ENCODE results near the gene PRLH.

The PRLH gene

GRCh38 chr2:237534380-237534779 is 32.0 kb upstream of the PRLH start:
- H3K27ac Mint-ChIP-seq = no peak overlapping the region
- H3K9me3 Mint-ChIP-seq = no peaks in the 10 kb centered on the region
- H3K36me3 Mint-ChIP-seq (ENCODE audit: low read depth) = no peaks in the 10 kb centered on the region
- no peaks in the 10 kb centered on the region for H3K27me3 Mint-ChIP-seq (ENCODE audit: low read depth)
- no peak overlapping the region for H3K4me3 Mint-ChIP-seq
- H3K4me1 Mint-ChIP-seq (ENCODE audit: low read depth) = no peaks in the 10 kb centered on the region

- H3K36me3 Mint-ChIP-seq (ENCODE audit: low read depth) = no peaks in the 10 kb centered on the region
- H3K27ac Mint-ChIP-seq = no peak overlapping the region
- H3K4me3 Mint-ChIP-seq = no peak overlapping the region
- no peaks in the 10 kb centered on the region for H3K27me3 Mint-ChIP-seq (ENCODE audit: low read depth)
- H3K9me3 Mint-ChIP-seq = no peaks in the 10 kb centered on the region
- no peaks in the 10 kb centered on the region for H3K4me1 Mint-ChIP-seq (ENCODE audit: low read depth)
These were observed 30.8 kb upstream of the PRLH start for GRCh38 chr2:237535385-237536082.

GRCh38 chr2:237536083-237536415 is 30.3 kb upstream of the PRLH start:
- Mint-ChIP-seq H3K4me1 (ENCODE audit: low read depth) (no peaks in the 10 kb centered on the region), H3K9me3 (no peaks in the 10 kb centered on the region), H3K4me3 (no peak overlapping the region), H3K27me3 (ENCODE audit: low read depth) (no peaks in the 10 kb centered on the region), H3K27ac (no peak overlapping the region), H3K36me3 (ENCODE audit: low read depth) (no peaks in the 10 kb centered on the region)

GRCh38 chr2:237536617-237537016 is 29.8 kb upstream of the PRLH start:
- H3K9me3 Mint-ChIP-seq = no peaks in the 10 kb centered on the region
- no peak overlapping the region for H3K27ac Mint-ChIP-seq
- no peaks in the 10 kb centered on the region for H3K36me3 Mint-ChIP-seq (ENCODE audit: low read depth)
- no peaks in the 10 kb centered on the region for H3K4me1 Mint-ChIP-seq (ENCODE audit: low read depth)
- no peak overlapping the region for H3K4me3 Mint-ChIP-seq
- H3K27me3 Mint-ChIP-seq (ENCODE audit: low read depth) = no peaks in the 10 kb centered on the region

- no peaks in the 10 kb centered on the region for H3K27me3 Mint-ChIP-seq (ENCODE audit: low read depth)
- no peaks in the 10 kb centered on the region for H3K9me3 Mint-ChIP-seq
- no peak overlapping the region for H3K27ac Mint-ChIP-seq
- H3K36me3 Mint-ChIP-seq (ENCODE audit: low read depth) = no peaks in the 10 kb centered on the region
- H3K4me3 Mint-ChIP-seq = no peak overlapping the region
- no peaks in the 10 kb centered on the region for H3K4me1 Mint-ChIP-seq (ENCODE audit: low read depth)
These were observed 28.2 kb upstream of the PRLH start for GRCh38 chr2:237538001-237538720.

GRCh38 chr2:237538901-237539300 is 27.5 kb upstream of the PRLH start:
- Mint-ChIP-seq H3K4me3 (no peak overlapping the region), H3K27ac (no peak overlapping the region), H3K4me1 (ENCODE audit: low read depth) (no peaks in the 10 kb centered on the region), H3K36me3 (ENCODE audit: low read depth) (no peaks in the 10 kb centered on the region), H3K27me3 (ENCODE audit: low read depth) (no peaks in the 10 kb centered on the region), H3K9me3 (no peaks in the 10 kb centered on the region)

GRCh38 chr2:237539681-237540080 is 26.7 kb upstream of the PRLH start:
- H3K27ac Mint-ChIP-seq = no peak overlapping the region
- H3K27me3 Mint-ChIP-seq (ENCODE audit: low read depth) = no peaks in the 10 kb centered on the region
- H3K4me3 Mint-ChIP-seq = no peak overlapping the region
- no peaks in the 10 kb centered on the region for H3K9me3 Mint-ChIP-seq
- no peaks in the 10 kb centered on the region for H3K36me3 Mint-ChIP-seq (ENCODE audit: low read depth)
- H3K4me1 Mint-ChIP-seq (ENCODE audit: low read depth) = no peaks in the 10 kb centered on the region

GRCh38 chr2:237540223-237540775 is 26.1 kb upstream of the PRLH start:
- H3K4me3 Mint-ChIP-seq = no peak overlapping the region
- H3K27me3 Mint-ChIP-seq (ENCODE audit: low read depth) = no peaks in the 10 kb centered on the region
- H3K4me1 Mint-ChIP-seq (ENCODE audit: low read depth) = no peaks in the 10 kb centered on the region
- H3K9me3 Mint-ChIP-seq = no peaks in the 10 kb centered on the region
- H3K36me3 Mint-ChIP-seq (ENCODE audit: low read depth) = no peaks in the 10 kb centered on the region
- no peak overlapping the region for H3K27ac Mint-ChIP-seq

GRCh38 chr2:237540823-237541222 is 25.6 kb upstream of the PRLH start:
- H3K4me3 Mint-ChIP-seq = no peak overlapping the region
- H3K27ac Mint-ChIP-seq = no peak overlapping the region
- no peaks in the 10 kb centered on the region for H3K4me1 Mint-ChIP-seq (ENCODE audit: low read depth)
- H3K9me3 Mint-ChIP-seq = no peaks in the 10 kb centered on the region
- no peaks in the 10 kb centered on the region for H3K27me3 Mint-ChIP-seq (ENCODE audit: low read depth)
- no peaks in the 10 kb centered on the region for H3K36me3 Mint-ChIP-seq (ENCODE audit: low read depth)

GRCh38 chr2:237541243-237541642 is 25.1 kb upstream of the PRLH start:
- no peak overlapping the region for H3K4me3 Mint-ChIP-seq
- H3K27ac Mint-ChIP-seq = no peak overlapping the region
- H3K4me1 Mint-ChIP-seq (ENCODE audit: low read depth) = no peaks in the 10 kb centered on the region
- no peaks in the 10 kb centered on the region for H3K9me3 Mint-ChIP-seq
- H3K36me3 Mint-ChIP-seq (ENCODE audit: low read depth) = no peaks in the 10 kb centered on the region
- no peaks in the 10 kb centered on the region for H3K27me3 Mint-ChIP-seq (ENCODE audit: low read depth)

- Mint-ChIP-seq H3K4me1 (ENCODE audit: low read depth) (no peaks in the 10 kb centered on the region), H3K27me3 (ENCODE audit: low read depth) (no peaks in the 10 kb centered on the region), H3K4me3 (no peak overlapping the region), H3K36me3 (ENCODE audit: low read depth) (no peaks in the 10 kb centered on the region), H3K27ac (no peak overlapping the region), H3K9me3 (no peaks in the 10 kb centered on the region)
These were observed 24.2 kb upstream of the PRLH start for GRCh38 chr2:237542001-237542704.

GRCh38 chr2:237546040-237546875 is 20.1 kb upstream of the PRLH start:
- no peaks in the 10 kb centered on the region for H3K36me3 Mint-ChIP-seq (ENCODE audit: low read depth)
- no peaks in the 10 kb centered on the region for H3K9me3 Mint-ChIP-seq
- H3K4me3 Mint-ChIP-seq = no peak overlapping the region
- H3K27me3 Mint-ChIP-seq (ENCODE audit: low read depth) = no peaks in the 10 kb centered on the region
- no peak overlapping the region for H3K27ac Mint-ChIP-seq
- H3K4me1 Mint-ChIP-seq (ENCODE audit: low read depth) = no peaks in the 10 kb centered on the region

GRCh38 chr2:237546876-237547395 is 19.4 kb upstream of the PRLH start:
- Mint-ChIP-seq H3K36me3 (ENCODE audit: low read depth) (no peaks in the 10 kb centered on the region), H3K9me3 (no peaks in the 10 kb centered on the region)

GRCh38 chr2:237547841-237548416 is 18.4 kb upstream of the PRLH start:
- no peaks in the 10 kb centered on the region for H3K27me3 Mint-ChIP-seq (ENCODE audit: low read depth)
- no peaks in the 10 kb centered on the region for H3K9me3 Mint-ChIP-seq
- no peak overlapping the region for H3K4me3 Mint-ChIP-seq
- no peaks in the 10 kb centered on the region for H3K36me3 Mint-ChIP-seq (ENCODE audit: low read depth)
- no peak overlapping the region for H3K27ac Mint-ChIP-seq
- no peaks in the 10 kb centered on the region for H3K4me1 Mint-ChIP-seq (ENCODE audit: low read depth)

More at GRCh38 chr2:237546876-237547395, 19.4 kb upstream of the PRLH start:
- Mint-ChIP-seq H3K27me3 (ENCODE audit: low read depth) (no peaks in the 10 kb centered on the region), H3K4me3 (no peak overlapping the region), H3K27ac (no peak overlapping the region), H3K4me1 (ENCODE audit: low read depth) (no peaks in the 10 kb centered on the region)
